OCI-LY3 (cell line): ENCODE measurements around the gene DDI2.

Source experiments
- EZH2phosphoT487 ChIP-seq: fragments of 200-600 bp; shearing (Covaris generic); IDR thresholded peaks from 2 replicates; pipeline ENCODE4 v1.6.1; 2018; ENCODE audit warnings: antibody characterized with exemption, mixed run types, low read depth
- TF ChIP-seq, protein P1 (sequence below): fragments of 200-600, 300-600 bp; sonication (generic); IDR thresholded peaks from 2 replicates; pipeline ENCODE4 v1.5.1; 2014; ENCODE audit warnings: antibody characterized with exemption, low read length, low read depth

GRCh38 chr1:15627343-15627988 is 10.2 kb downstream of the DDI2 start:
- TF ChIP-seq, protein P1, sequence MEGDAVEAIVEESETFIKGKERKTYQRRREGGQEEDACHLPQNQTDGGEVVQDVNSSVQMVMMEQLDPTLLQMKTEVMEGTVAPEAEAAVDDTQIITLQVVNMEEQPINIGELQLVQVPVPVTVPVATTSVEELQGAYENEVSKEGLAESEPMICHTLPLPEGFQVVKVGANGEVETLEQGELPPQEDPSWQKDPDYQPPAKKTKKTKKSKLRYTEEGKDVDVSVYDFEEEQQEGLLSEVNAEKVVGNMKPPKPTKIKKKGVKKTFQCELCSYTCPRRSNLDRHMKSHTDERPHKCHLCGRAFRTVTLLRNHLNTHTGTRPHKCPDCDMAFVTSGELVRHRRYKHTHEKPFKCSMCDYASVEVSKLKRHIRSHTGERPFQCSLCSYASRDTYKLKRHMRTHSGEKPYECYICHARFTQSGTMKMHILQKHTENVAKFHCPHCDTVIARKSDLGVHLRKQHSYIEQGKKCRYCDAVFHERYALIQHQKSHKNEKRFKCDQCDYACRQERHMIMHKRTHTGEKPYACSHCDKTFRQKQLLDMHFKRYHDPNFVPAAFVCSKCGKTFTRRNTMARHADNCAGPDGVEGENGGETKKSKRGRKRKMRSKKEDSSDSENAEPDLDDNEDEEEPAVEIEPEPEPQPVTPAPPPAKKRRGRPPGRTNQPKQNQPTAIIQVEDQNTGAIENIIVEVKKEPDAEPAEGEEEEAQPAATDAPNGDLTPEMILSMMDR = no peak
- no peak for TF ChIP-seq EZH2phosphoT487
